ENCODE measurements around the gene FEN1. TPM values are rescaled to one million over a fixed set of nuclear protein-coding genes. Genes with fewer than 3 reads are reported as not detected.

The FEN1 gene
- total and polyA plus RNA-seq, 3 experiments from 2014 or later: 15.4 to 121 (median 112) TPM

DNA sequence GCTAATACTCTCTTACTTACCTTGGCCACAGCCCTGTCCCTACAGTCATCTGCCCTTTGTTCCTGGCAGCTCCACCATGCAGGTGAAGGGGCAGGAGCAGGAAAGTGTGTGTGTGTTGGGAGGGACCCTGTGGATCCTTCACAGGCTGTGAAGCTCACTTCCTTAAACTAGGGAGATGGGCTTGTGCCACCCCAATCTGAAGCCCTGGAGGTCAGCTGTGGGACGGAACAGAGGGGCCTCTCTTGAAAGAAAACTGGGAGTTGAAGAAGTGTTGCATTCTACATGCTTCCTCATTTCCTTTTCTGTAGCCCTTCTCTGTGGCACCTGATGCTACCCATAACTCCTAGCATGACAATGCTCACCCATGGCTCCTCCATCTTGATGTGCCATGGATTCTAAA is 12.4 kb downstream of the FEN1 start:
- POLR2A ChIA-PET: no interaction called here
- Mint-ChIP-seq H3K27ac (no peak overlapping the region), H3K4me1 (no peaks in the 10 kb centered on the region)

DNA sequence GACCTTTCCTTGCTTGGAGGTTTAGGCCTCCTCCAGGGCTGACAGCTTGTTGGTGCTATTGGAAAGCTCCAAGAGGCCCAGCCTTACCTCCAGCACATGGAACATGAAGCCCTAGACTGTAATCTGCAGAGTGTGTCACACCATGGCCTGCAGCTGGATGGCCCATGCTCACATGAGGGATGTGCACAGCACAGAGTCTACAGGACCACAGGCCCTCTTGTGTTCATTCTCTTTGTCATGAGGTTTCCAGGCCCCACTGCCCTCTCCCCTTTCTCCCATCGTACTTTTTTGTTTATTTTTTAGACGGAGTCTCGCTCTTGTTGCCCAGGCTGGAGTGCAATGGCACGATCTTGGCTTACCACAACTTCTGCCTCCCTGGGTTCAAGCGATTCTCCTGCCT is 14.1 kb downstream of the FEN1 start:
- Histone ChIP-seq H3K4me3 (ENCODE audit: low read length) (no peak overlapping the region), H3K27me3 (ENCODE audit: insufficient read depth, low read length, poor library complexity, severe bottlenecking) (no peaks in the 10 kb centered on the region), H3K36me3 (ENCODE audit: insufficient read depth, low read length) (no peaks in the 10 kb centered on the region), H3K27ac (ENCODE audit: low read depth, low read length) (no peak overlapping the region), H3K9me3 (ENCODE audit: low read length) (no peaks in the 10 kb centered on the region), H3K4me1 (ENCODE audit: insufficient read depth, low read length) (no peaks in the 10 kb centered on the region)
- Mint-ChIP-seq H3K27ac (no peak overlapping the region), H3K4me3 (no peak overlapping the region), H3K9me3 (no peaks in the 10 kb centered on the region), H3K27me3 (peaks cover 0 to 2% of the 10 kb centered on the region in 2 donors), H3K4me1 (no peaks in the 10 kb centered on the region), H3K36me3 (no peaks in the 10 kb centered on the region)
- DNase-seq: no peak
- POLR2A ChIA-PET: no interaction called here
- CTCF ChIA-PET: interaction anchor here (1.4 to 3.7 kb wide), 2 partner anchors 9 to 275 kb away, joined by 5 to 14 read pairs; no protein-coding TSS in a partner anchor

More for the DNA sequence above, 12.4 kb downstream of the FEN1 start:
- Histone ChIP-seq H3K4me1 (ENCODE audit: insufficient read depth, low read length) (no peaks in the 10 kb centered on the region), H3K27me3 (ENCODE audit: insufficient read depth, low read length, poor library complexity, severe bottlenecking) (no peaks in the 10 kb centered on the region), H3K4me3 (ENCODE audit: low read length) (no peak overlapping the region), H3K9me3 (ENCODE audit: low read length) (no peaks in the 10 kb centered on the region), H3K36me3 (ENCODE audit: insufficient read depth, low read length) (no peaks in the 10 kb centered on the region), H3K27ac (ENCODE audit: low read depth, low read length) (no peak overlapping the region)
- Mint-ChIP-seq H3K27me3 (no peaks in the 10 kb centered on the region), H3K36me3 (peaks cover 0 to 4% (median 0%) of the 10 kb centered on the region in 3 donors), H3K4me3 (no peak overlapping the region), H3K9me3 (no peaks in the 10 kb centered on the region)
- CTCF ChIA-PET: interaction anchor here (1.1 to 3.7 kb wide), 3 partner anchors 7 to 303 kb away, joined by 3 to 14 read pairs (median 4); no protein-coding TSS in a partner anchor
- no peak for DNase-seq

DNA sequence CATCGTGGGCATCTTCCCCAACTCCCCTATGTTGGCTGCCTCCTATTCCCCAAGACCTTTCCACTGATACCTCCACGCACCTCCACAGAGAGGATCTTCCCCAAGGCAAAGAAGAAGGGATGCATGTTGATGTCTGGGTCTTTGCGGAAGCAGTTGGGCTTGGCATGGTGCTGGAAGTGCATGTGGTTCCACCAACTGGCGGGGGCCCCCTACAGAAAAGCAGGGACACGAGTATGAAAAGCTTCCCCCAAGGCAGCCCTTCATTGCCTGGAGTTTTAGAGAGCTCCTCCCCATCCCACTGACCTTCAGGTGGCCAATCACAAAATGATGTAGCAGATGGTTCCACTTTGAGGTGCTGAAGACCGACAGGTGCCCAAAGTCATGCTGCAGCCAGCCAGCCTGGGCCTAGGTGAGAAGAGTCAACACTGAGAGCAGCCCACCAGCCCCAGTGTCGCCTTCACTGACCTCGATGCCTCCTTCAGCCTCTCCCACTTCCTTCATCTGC is 18.0 kb downstream of the FEN1 start:
- Histone ChIP-seq H3K27ac (ENCODE audit: low read depth, low read length) (no peak overlapping the region), H3K4me3 (ENCODE audit: low read length) (no peak overlapping the region), H3K4me1 (ENCODE audit: insufficient read depth, low read length) (peaks cover 5% of the 10 kb centered on the region), H3K36me3 (ENCODE audit: insufficient read depth, low read length) (no peaks in the 10 kb centered on the region), H3K27me3 (ENCODE audit: insufficient read depth, low read length, poor library complexity, severe bottlenecking) (peaks cover 3% of the 10 kb centered on the region), H3K9me3 (ENCODE audit: low read length) (no peaks in the 10 kb centered on the region)
- peaks cover 6 to 11% (median 6%) of the 10 kb centered on the region in 3 donors for H3K4me1 Mint-ChIP-seq
- H3K27ac Mint-ChIP-seq: no peak overlapping the region
- ChIA-PET CTCF (interaction anchor here (2.6 kb wide), 1 partner anchor 13 kb away, joined by 12 read pairs; no protein-coding TSS in a partner anchor), POLR2A (no interaction called here)
- no peak overlapping the region for H3K4me3 Mint-ChIP-seq
- H3K27me3 Mint-ChIP-seq: peaks cover 10 to 25% of the 10 kb centered on the region in 2 donors
- no peak for DNase-seq
- no peaks in the 10 kb centered on the region for H3K9me3 Mint-ChIP-seq
- H3K36me3 Mint-ChIP-seq: no peaks in the 10 kb centered on the region

- ChIA-PET POLR2A (no interaction called here), CTCF (interaction anchor here (2.6 kb wide), 1 partner anchor 14 kb away, joined by 12 read pairs; no protein-coding TSS in a partner anchor)
- Mint-ChIP-seq H3K27me3 (peaks cover 16 to 32% of the 10 kb centered on the region in 2 donors), H3K36me3 (no peaks in the 10 kb centered on the region), H3K9me3 (no peaks in the 10 kb centered on the region), H3K4me3 (peak overlapping the region in 1 of 7 donors; percentile 17), H3K4me1 (peaks cover 9 to 20% (median 10%) of the 10 kb centered on the region in 3 donors), H3K27ac (no peak overlapping the region)
- H3K36me3 ChIP-seq (ENCODE audit: insufficient read depth, low read length): no peaks in the 10 kb centered on the region
- H3K27ac ChIP-seq (ENCODE audit: low read depth, low read length): no peak overlapping the region
- DNase-seq: no peak
- H3K4me1 ChIP-seq (ENCODE audit: insufficient read depth, low read length): peaks cover 10% of the 10 kb centered on the region
- H3K4me3 ChIP-seq (ENCODE audit: low read length): no peak overlapping the region
- H3K27me3 ChIP-seq (ENCODE audit: insufficient read depth, low read length, poor library complexity, severe bottlenecking): peaks cover 3% of the 10 kb centered on the region
- no peaks in the 10 kb centered on the region for H3K9me3 ChIP-seq (ENCODE audit: low read length)
Observed at GRCh38 chr11:61811831-61812230, 19.1 kb downstream of the FEN1 start.

DNA sequence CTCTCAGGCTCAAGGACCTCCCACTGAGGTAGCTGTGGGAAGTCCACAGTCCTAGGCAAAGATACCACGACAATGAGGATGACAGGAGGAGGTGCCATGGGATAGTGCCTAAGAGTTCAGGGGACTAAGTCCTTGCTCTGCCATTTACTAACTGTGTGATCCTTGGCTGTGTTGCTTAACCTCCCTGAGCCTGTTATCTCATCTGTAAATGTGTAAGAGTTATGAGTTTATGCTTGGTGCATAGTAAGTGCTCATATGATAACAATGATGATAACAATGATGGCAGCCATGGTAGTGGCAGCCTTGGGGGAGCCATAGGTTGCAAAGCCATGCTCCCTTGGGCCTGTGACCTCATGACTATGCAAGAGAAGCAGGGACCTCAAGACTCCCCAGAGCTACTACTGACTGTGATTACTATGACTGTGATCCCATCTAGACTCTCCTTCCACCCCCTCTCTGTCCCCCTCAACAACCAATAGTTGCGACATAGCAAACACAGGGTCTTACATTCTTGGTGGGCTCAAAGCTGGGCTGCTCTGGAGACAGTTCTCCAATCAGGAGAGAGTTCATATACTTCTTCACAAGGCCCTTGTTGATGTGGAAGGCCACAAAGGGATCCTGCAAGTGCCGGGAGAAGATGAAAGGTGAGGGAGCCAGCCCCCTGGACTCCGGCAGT is 20.2 kb downstream of the FEN1 start:
- ChIA-PET POLR2A (no interaction called here), CTCF (interaction anchor here (1.8 to 2.6 kb wide), 2 partner anchors 16 to 269 kb away, joined by 4 to 12 read pairs; no protein-coding TSS in a partner anchor)
- H3K4me1 ChIP-seq (ENCODE audit: insufficient read depth, low read length): peaks cover 10% of the 10 kb centered on the region
- peaks cover 23 to 35% of the 10 kb centered on the region in 2 donors for H3K27me3 Mint-ChIP-seq
- no peaks in the 10 kb centered on the region for H3K9me3 ChIP-seq (ENCODE audit: low read length)
- no peak overlapping the region for H3K27ac Mint-ChIP-seq
- H3K4me1 Mint-ChIP-seq: peaks cover 11 to 25% (median 16%) of the 10 kb centered on the region in 3 donors
- peak overlapping the region in 3 of 7 donors; percentile 26 to 55 (median 54) for H3K4me3 Mint-ChIP-seq
- H3K36me3 Mint-ChIP-seq: no peaks in the 10 kb centered on the region
- no peak overlapping the region for H3K27ac ChIP-seq (ENCODE audit: low read depth, low read length)
- no peaks in the 10 kb centered on the region for H3K9me3 Mint-ChIP-seq
- peaks cover 3% of the 10 kb centered on the region for H3K27me3 ChIP-seq (ENCODE audit: insufficient read depth, low read length, poor library complexity, severe bottlenecking)
- H3K4me3 ChIP-seq (ENCODE audit: low read length): no peak overlapping the region
- no peak for DNase-seq
- H3K36me3 ChIP-seq (ENCODE audit: insufficient read depth, low read length): no peaks in the 10 kb centered on the region

DNA sequence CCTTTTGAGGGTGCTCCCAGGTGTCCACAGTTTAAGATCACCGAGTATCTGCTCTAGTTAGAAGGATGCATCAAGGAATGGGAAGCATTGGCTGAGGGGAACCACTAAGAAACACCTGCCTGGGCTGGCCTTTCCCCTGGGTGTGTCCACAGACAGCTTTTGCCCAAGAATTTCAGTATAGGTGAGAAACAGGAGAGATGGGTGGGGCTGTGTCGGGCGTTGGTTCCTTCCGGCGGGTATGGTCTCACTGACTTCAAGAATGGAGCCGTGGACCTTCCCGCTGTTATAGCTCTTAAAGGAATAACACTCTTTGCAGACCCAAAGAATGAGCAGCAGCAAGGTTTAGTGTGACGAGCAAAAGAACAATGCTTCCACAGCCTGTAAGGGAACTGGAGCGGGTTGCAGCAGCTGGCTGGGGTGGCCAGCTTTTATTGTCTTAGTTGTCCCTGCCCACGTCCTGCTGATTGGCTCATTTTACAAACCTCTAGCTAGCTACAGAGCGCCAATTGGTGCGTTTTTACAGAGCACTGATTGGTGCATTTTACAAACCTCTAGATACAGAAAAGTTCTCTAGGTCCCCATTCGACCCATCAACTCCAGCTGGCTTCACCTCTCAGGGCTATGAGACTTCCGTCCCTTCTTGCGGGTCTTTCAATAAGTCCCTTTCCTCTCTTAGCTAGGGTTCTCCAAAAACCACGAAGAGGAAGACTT is 21.7 kb downstream of the FEN1 start:
- H3K9me3 Mint-ChIP-seq: no peaks in the 10 kb centered on the region
- Histone ChIP-seq H3K4me1 (ENCODE audit: insufficient read depth, low read length) (peaks cover 10% of the 10 kb centered on the region), H3K27me3 (ENCODE audit: insufficient read depth, low read length, poor library complexity, severe bottlenecking) (peaks cover 3% of the 10 kb centered on the region), H3K27ac (ENCODE audit: low read depth, low read length) (peak overlapping the region; percentile 55), H3K36me3 (ENCODE audit: insufficient read depth, low read length) (no peaks in the 10 kb centered on the region), H3K9me3 (ENCODE audit: low read length) (no peaks in the 10 kb centered on the region), H3K4me3 (ENCODE audit: low read length) (peak overlapping the region; percentile 82)
- ChIA-PET POLR2A (interaction anchor here (2.2 kb wide), 1 partner anchor 17 kb away, joined by 12 read pairs; no protein-coding TSS in a partner anchor), CTCF (interaction anchor here (0.8 to 3.8 kb wide), 10 partner anchors 11 to 268 kb away, joined by 3 to 31 read pairs (median 4); no protein-coding TSS in a partner anchor)
- no peak for DNase-seq
- peak overlapping the region; percentile 71 to 97 (median 90) for H3K4me3 Mint-ChIP-seq
- H3K36me3 Mint-ChIP-seq: no peaks in the 10 kb centered on the region
- H3K27ac Mint-ChIP-seq: peak overlapping the region in 4 of 8 donors; percentile 11 to 96 (median 37)
- H3K4me1 Mint-ChIP-seq: peaks cover 11 to 25% (median 16%) of the 10 kb centered on the region in 3 donors
- H3K27me3 Mint-ChIP-seq: peaks cover 29 to 35% of the 10 kb centered on the region in 2 donors

- peaks cover 11 to 25% (median 16%) of the 10 kb centered on the region in 3 donors for H3K4me1 Mint-ChIP-seq
- Histone ChIP-seq H3K27me3 (ENCODE audit: insufficient read depth, low read length, poor library complexity, severe bottlenecking) (peaks cover 3% of the 10 kb centered on the region), H3K27ac (ENCODE audit: low read depth, low read length) (peak overlapping the region; percentile 85), H3K4me3 (ENCODE audit: low read length) (peak overlapping the region; percentile 82), H3K4me1 (ENCODE audit: insufficient read depth, low read length) (peaks cover 10% of the 10 kb centered on the region), H3K9me3 (ENCODE audit: low read length) (no peaks in the 10 kb centered on the region), H3K36me3 (ENCODE audit: insufficient read depth, low read length) (no peaks in the 10 kb centered on the region)
- peaks cover 29 to 35% of the 10 kb centered on the region in 2 donors for H3K27me3 Mint-ChIP-seq
- no peaks in the 10 kb centered on the region for H3K36me3 Mint-ChIP-seq
- H3K4me3 Mint-ChIP-seq: peak overlapping the region; percentile 87 to 97 (median 90)
- ChIA-PET POLR2A (interaction anchor here (0.5 to 2.2 kb wide), 4 partner anchors 18 to 222 kb away, joined by 3 to 12 read pairs (median 4); no protein-coding TSS in a partner anchor), CTCF (interaction anchor here (0.8 to 3.8 kb wide), 12 partner anchors 10 to 267 kb away, joined by 3 to 31 read pairs (median 4); partner anchors contain the start of gene FEN1)
- H3K27ac Mint-ChIP-seq: peak overlapping the region in 5 of 8 donors; percentile 42 to 96 (median 83)
- no peaks in the 10 kb centered on the region for H3K9me3 Mint-ChIP-seq
- peak in 2 of 5 donors; percentile 47 to 57 for DNase-seq
Observed at GRCh38 chr11:61814958-61815789, 22.5 kb downstream of the FEN1 start.

Measured in CD8-positive, alpha-beta memory T cell (primary cell).